H1 (cell line): Measurements from ENCODE around the gene STK33. TPM values are rescaled to one million over a fixed set of nuclear protein-coding genes. Genes with fewer than 3 reads are reported as not detected.

Source experiments
- CTCF ChIA-PET: fragments of 300-600 bp; sonication (Branson Sonifier 250); formaldehyde crosslinking; loops from one replicate; lab custom pipeline; 2021; ENCODE audit not compliant: partially characterized antibody; lab: Charles Lee
- POLR2A ChIA-PET: fragments of 300-600 bp; sonication (Branson Sonifier 250); formaldehyde crosslinking; loops from one replicate; lab custom pipeline; 2021; ENCODE audit warnings: inconsistent platforms; ENCODE audit not compliant: partially characterized antibody; lab: Charles Lee
- DNase-seq, 2 experiments: peaks; one replicate each; pipeline versions ENCODE4 v3.0.0 to v3.0.0-alpha.2; 2010 to 2022; ENCODE audit warnings: low spot score in 2 of 2, low read depth in 1 of 2, mixed read lengths in 1 of 2
- FAIRE-seq: peaks from 2 replicates; lab custom pipeline; 2011; peaks lifted over from hg19 to GRCh38; lab: Jason Lieb, UNC
- H2AFZ ChIP-seq: 2 replicates; pipeline ENCODE4 v1.8.1; 2012; ENCODE audit warnings: low read length, inconsistent platforms
- H2AK5ac ChIP-seq: 2 replicates; pipeline ENCODE4 v1.6.1; 2013; ENCODE audit warnings: low read depth, low read length
- H2BK120ac ChIP-seq: replicated peaks from 2 replicates; pipeline ENCODE3; 2013; ENCODE audit warnings: low read depth, low read length, inconsistent platforms
- H2BK12ac ChIP-seq: 2 replicates; pipeline ENCODE4 v1.6.1; 2013; ENCODE audit warnings: low read depth, low read length
- H2BK15ac ChIP-seq: 2 replicates; pipeline ENCODE4 v1.6.1; 2013; ENCODE audit warnings: low read length
- H2BK20ac ChIP-seq: 2 replicates; pipeline ENCODE4 v1.6.1; 2013; ENCODE audit warnings: low read length
- H2BK5ac ChIP-seq: 2 replicates; pipeline ENCODE4 v1.6.1; 2013; ENCODE audit warnings: low read depth, low read length
- H3K14ac ChIP-seq: 2 replicates; pipeline ENCODE4 v1.6.1; 2013; ENCODE audit warnings: inconsistent platforms; ENCODE audit not compliant: insufficient read length
- H3K18ac ChIP-seq: 2 replicates; pipeline ENCODE4 v1.6.1; 2013; ENCODE audit warnings: low read length; ENCODE audit errors: extremely low read depth
- H3K23ac ChIP-seq: 2 replicates; pipeline ENCODE4 v1.6.1; 2013; ENCODE audit warnings: inconsistent platforms; ENCODE audit not compliant: insufficient read length
- H3K23me2 ChIP-seq: 2 replicates; pipeline ENCODE4 v1.6.1; 2013; ENCODE audit warnings: low read depth, low read length
- H3K27ac ChIP-seq: 2 replicates; pipeline ENCODE4 v1.6.1; 2011; ENCODE audit warnings: low read depth, low read length, inconsistent platforms
- H3K27me3 ChIP-seq, 4 experiments: replicated peaks in 1 of 4; 1 replicate in 1 of 4; 2 replicates in 3 of 4; pipeline versions ENCODE4 v1.6.1 to v1.8.1; 2011 to 2013; ENCODE audit warnings: low read length in 3 of 4, mild to moderate bottlenecking in 3 of 4, inconsistent platforms in 2 of 4, mixed read lengths in 2 of 4, moderate library complexity in 1 of 4; ENCODE audit not compliant: control insufficient read depth in 3 of 4, insufficient read depth in 3 of 4; ENCODE audit errors: extremely low read depth in 1 of 4
- H3K36me3 ChIP-seq, 4 experiments: 2 replicates each; pipeline versions ENCODE4 v1.6.1 to v1.8.1; 2011 to 2013; ENCODE audit warnings: mild to moderate bottlenecking in 4 of 4, low read length in 3 of 4, moderate library complexity in 2 of 4, control low read depth in 1 of 4, inconsistent platforms in 1 of 4; ENCODE audit not compliant: insufficient read depth in 4 of 4, control insufficient read depth in 2 of 4
- H3K4ac ChIP-seq: replicated peaks from 2 replicates; pipeline ENCODE3; 2013; ENCODE audit warnings: low read length, low read depth, mixed read lengths, inconsistent platforms; ENCODE audit not compliant: insufficient read length
- H3K4me1 ChIP-seq, 4 experiments: replicated peaks in 1 of 4; 1 replicate in 1 of 4; 2 replicates in 3 of 4; pipeline versions ENCODE4 v1.6.1 to v1.8.1; 2011 to 2013; ENCODE audit warnings: low read length in 3 of 4, inconsistent platforms in 2 of 4, mixed read lengths in 1 of 4; ENCODE audit not compliant: insufficient read depth in 4 of 4, control insufficient read depth in 3 of 4
- H3K4me2 ChIP-seq, 2 experiments: 2 replicates each; pipeline versions ENCODE4 v1.6.1 to v1.8.1; 2011 to 2013; ENCODE audit warnings: low read depth in 2 of 2, low read length in 2 of 2, control low read depth in 1 of 2, inconsistent platforms in 1 of 2, mild to moderate bottlenecking in 1 of 2; ENCODE audit not compliant: insufficient read depth in 1 of 2
- H3K4me3 ChIP-seq, 4 experiments: fragments of 200-600, 300-600 bp in 1 of 4; sonication (generic), shearing (Covaris generic), sonication (Bioruptor Twin) in 1 of 4; 2 replicates each; pipeline versions ENCODE4 v1.5.1 to v1.8.1; 2011 to 2016; ENCODE audit warnings: low read length in 4 of 4, low read depth in 3 of 4, control low read depth in 2 of 4, inconsistent platforms in 2 of 4, mild to moderate bottlenecking in 2 of 4, mixed read lengths in 1 of 4, moderate library complexity in 1 of 4; ENCODE audit not compliant: insufficient read depth in 2 of 4; ENCODE audit errors: extremely low read depth in 1 of 4
- H3K56ac ChIP-seq: replicated peaks from 2 replicates; pipeline ENCODE3; 2013; ENCODE audit warnings: low read depth, mild to moderate bottlenecking, mixed read lengths, low read length, inconsistent platforms; ENCODE audit not compliant: insufficient read length
- H3K79me1 ChIP-seq: 2 replicates; pipeline ENCODE4 v1.6.1; 2013; ENCODE audit warnings: low read depth, low read length, control low read depth
- H3K79me2 ChIP-seq, 2 experiments: 2 replicates each; pipeline versions ENCODE4 v1.6.1 to v1.8.1; 2012 to 2013; ENCODE audit warnings: low read length in 2 of 2, mild to moderate bottlenecking in 2 of 2, inconsistent platforms in 1 of 2; ENCODE audit not compliant: insufficient read depth in 2 of 2, control insufficient read depth in 1 of 2
- H3K9ac ChIP-seq, 4 experiments: replicated peaks in 1 of 4; 1 replicate in 1 of 4; 2 replicates in 3 of 4; pipeline versions ENCODE4 v1.6.1 to v1.8.1; 2011 to 2013; ENCODE audit warnings: low read depth in 3 of 4, low read length in 3 of 4, control low read depth in 2 of 4, mild to moderate bottlenecking in 2 of 4, moderate library complexity in 2 of 4, inconsistent platforms in 1 of 4; ENCODE audit errors: extremely low read depth in 1 of 4
- H3K9me3 ChIP-seq, 2 experiments: 2 replicates each; pipeline versions ENCODE4 v1.6.1 to v1.8.1; 2012 to 2013; ENCODE audit warnings: mild to moderate bottlenecking in 2 of 2, moderate library complexity in 2 of 2, control low read depth in 1 of 2, inconsistent platforms in 1 of 2, low read depth in 1 of 2, low read length in 1 of 2, mixed read lengths in 1 of 2; ENCODE audit not compliant: insufficient read depth in 2 of 2
- H4K20me1 ChIP-seq, 2 experiments: replicated peaks in 1 of 2; 2 replicates each; pipeline versions ENCODE3 to v1.8.1; 2011 to 2013; ENCODE audit warnings: inconsistent platforms in 2 of 2, low read length in 2 of 2, mild to moderate bottlenecking in 1 of 2; ENCODE audit not compliant: insufficient read depth in 2 of 2, control insufficient read depth in 1 of 2
- H4K5ac ChIP-seq: 2 replicates; pipeline ENCODE4 v1.6.1; 2013; ENCODE audit warnings: low read length, low read depth, mixed read lengths, inconsistent platforms; ENCODE audit not compliant: insufficient read length
- H4K8ac ChIP-seq: 2 replicates; pipeline ENCODE4 v1.8.0; 2013; ENCODE audit warnings: mild to moderate bottlenecking, moderate library complexity, low read length, inconsistent platforms; ENCODE audit not compliant: insufficient read depth; ENCODE audit errors: extremely low read depth
- H4K91ac ChIP-seq: replicated peaks from 2 replicates; pipeline ENCODE3; 2013; ENCODE audit warnings: low read length, mixed read lengths, inconsistent platforms; ENCODE audit not compliant: insufficient read length
- ASH2L ChIP-seq: fragments of 200-600, 300-600 bp; sonication (generic); IDR thresholded peaks from one replicate; pipeline ENCODE4 v1.7.1; 2017; ENCODE audit warnings: low read length
- EP300 ChIP-seq, 2 experiments: IDR thresholded peaks; 1 replicate in 1 of 2; 2 replicates in 1 of 2; pipeline ENCODE4 v1.6.1; 2011 to 2012; ENCODE audit warnings: low read depth in 2 of 2, low read length in 2 of 2, mild to moderate bottlenecking in 2 of 2, borderline replicate concordance in 1 of 2, inconsistent platforms in 1 of 2, moderate library complexity in 1 of 2
- NRF1 ChIP-seq: IDR thresholded peaks from 2 replicates; pipeline ENCODE4 v1.6.1; 2011; ENCODE audit warnings: mild to moderate bottlenecking, low read depth, low read length, improper control_type of control experiment
- POLR2AphosphoS5 ChIP-seq: IDR thresholded peaks from 2 replicates; pipeline ENCODE4 v1.6.1; 2011; ENCODE audit warnings: low read depth, low read length
- POU5F1 ChIP-seq: IDR thresholded peaks from 2 replicates; pipeline ENCODE4 v1.6.1; 2011; ENCODE audit warnings: low read depth, mild to moderate bottlenecking, low read length, moderate library complexity
- RNF2 ChIP-seq: fragments of 200-900, 300-1000 bp; sonication (generic); IDR thresholded peaks from 2 replicates; pipeline ENCODE4 v1.7.1; 2016; ENCODE audit warnings: borderline replicate concordance, low read depth, mild to moderate bottlenecking, antibody characterized with exemption, low read length; ENCODE audit not compliant: poor library complexity, severe bottlenecking; ENCODE audit errors: missing control alignments
- RXRA ChIP-seq: IDR thresholded peaks from 2 replicates; pipeline ENCODE4 v1.6.1; 2011; ENCODE audit warnings: low read depth, mild to moderate bottlenecking, low read length, moderate library complexity; ENCODE audit not compliant: insufficient read depth
- YY1 ChIP-seq: IDR thresholded peaks from 2 replicates; pipeline ENCODE4 v1.6.1; 2011; ENCODE audit warnings: low read depth, mild to moderate bottlenecking, low read length
- ZNF274 ChIP-seq: IDR thresholded peaks from 2 replicates; pipeline ENCODE4 v1.7.0; 2012; ENCODE audit warnings: low read length, borderline replicate concordance; ENCODE audit errors: extremely low read depth
- WGBS, 2 experiments: shearing (Covaris generic) in 1 of 2; methylation state at CpG; one replicate each; pipeline versions ENCODE4 v1.1.6 to v1.1.7; 2013 to 2015; ENCODE audit warnings: low lambda C conversion rate in 2 of 2, mixed read lengths in 2 of 2, inconsistent platforms in 1 of 2, low coverage in 1 of 2, missing lambda C conversion rate in 1 of 2; ENCODE audit not compliant: insufficient replicate concordance in 2 of 2, insufficient coverage in 1 of 2, insufficient read length in 1 of 2; ENCODE audit errors: extremely low coverage in 1 of 2, missing lambda C conversion rate in 1 of 2; 5-methylcytosine and 5-hydroxymethylcytosine counted together
- polyA plus RNA-seq, 7 experiments: library from polyadenylated mRNA; depleted of rRNA in 3 of 7; stranded (reverse) in 5 of 7; unstranded in 2 of 7; fragments of >200 nt in 5 of 7; fragments of 200-250 nt in 2 of 7; gene quantifications; 1 replicate in 5 of 7; 2 replicates in 1 of 7; 4 replicates in 1 of 7; pipeline versions ENCODE4 v1.2.1 to v1.2.3, GENCODE V29; 2011 to 2013; ENCODE audit warnings: missing spikeins in 2 of 7, mixed read lengths in 2 of 7
- total RNA-seq: library from RNA; stranded (reverse); fragmentation: NEBNext Ultra II Directional; extraction: Animal tissue kit (Norgen Biotek cat#: 25700); gene quantifications from 2 replicates; pipeline ENCODE4 v1.2.1, GENCODE V29; 2021
- TF ChIP-seq, protein P1 (sequence below): IDR thresholded peaks from 2 replicates; pipeline ENCODE4 v1.6.1; 2012; ENCODE audit warnings: inconsistent platforms

The STK33 gene
- total and polyA plus RNA-seq, 2 of the 8 experiments (the other 6 are each of a cell fraction or from before 2014, with no cell fraction given) = 8.8 to 25.1 TPM

DNA sequence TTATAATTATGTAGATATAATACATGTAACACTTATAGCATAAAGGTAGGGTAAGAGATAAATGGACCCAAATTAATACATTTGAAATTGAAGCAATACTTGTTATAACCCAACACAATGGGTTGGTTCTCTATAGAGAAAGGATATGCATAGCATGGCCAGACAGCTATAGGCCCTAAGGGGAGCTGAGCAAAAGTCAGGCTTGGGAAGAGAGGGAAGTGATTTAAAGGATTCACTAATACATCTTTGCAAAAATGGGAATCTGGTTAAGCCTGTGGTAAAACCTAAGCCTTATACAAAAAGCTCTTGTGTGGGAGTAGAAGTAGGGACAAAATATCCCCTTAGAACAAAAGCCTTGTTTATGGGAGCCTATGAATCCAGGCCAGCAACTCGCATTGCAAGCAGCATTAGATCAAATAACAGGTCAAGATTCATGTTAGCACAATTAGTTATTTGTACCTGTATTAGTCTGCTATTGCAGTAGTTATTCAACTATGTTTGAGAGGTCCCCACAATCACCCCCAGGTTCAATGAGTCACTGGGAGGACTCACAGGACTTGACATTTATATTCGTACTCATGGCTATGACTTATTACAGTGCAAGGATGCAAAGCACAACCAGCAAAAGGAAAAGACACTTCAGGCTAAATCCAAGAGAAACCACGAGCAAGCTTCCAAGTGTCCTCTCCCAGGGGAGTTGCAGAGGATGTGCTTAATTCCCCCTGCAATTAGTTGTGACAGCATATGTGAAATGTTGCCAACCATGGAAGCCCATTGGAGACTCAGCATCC is 185.7 kb downstream of the STK33 start:
- Histone ChIP-seq H3K4me3 (no peak overlapping the region), H2BK120ac (no peak overlapping the region), H3K4me2 (no peak overlapping the region), H3K27ac (no peak overlapping the region), H3K56ac (no peak overlapping the region), H2AFZ (no peak overlapping the region), H4K20me1 (no peaks in the 10 kb centered on the region), H3K4me1 (no peaks in the 10 kb centered on the region), H4K5ac (no peak overlapping the region), H3K9ac (no peak overlapping the region), H3K18ac (no peak overlapping the region), H2BK20ac (no peak overlapping the region), H4K91ac (no peak overlapping the region), H2BK5ac (no peak overlapping the region), H4K8ac (no peak overlapping the region), H2AK5ac (no peak overlapping the region), H3K23ac (no peak overlapping the region), H3K79me1 (no peaks in the 10 kb centered on the region; the same call in 1 of the 2 replicates), H2BK12ac (no peak overlapping the region), H2BK15ac (no peak overlapping the region), H3K79me2 (no peaks in the 10 kb centered on the region), H3K27me3 (no peaks in the 10 kb centered on the region), H3K36me3 (no peaks in the 10 kb centered on the region; a peak in 1 of 8 replicates), H3K23me2 (no peaks in the 10 kb centered on the region), H3K9me3 (no peaks in the 10 kb centered on the region; a peak in 1 of 4 replicates), H3K4ac (no peak overlapping the region), H3K14ac (no peak overlapping the region)
- no peak for FAIRE-seq
- CTCF ChIA-PET = no interaction called here
- no peak for DNase-seq
- 89% methylated on average over 3 of the region's 3 CpGs; no CpG with 5 or more reads in 1 of the 2 experiments for WGBS, 2 experiments
- POLR2A ChIA-PET = no interaction called here
- TF ChIP-seq EP300 (IDR thresholded peaks at IDR 0.05; ENCODE audit: borderline replicate concordance in 1 of 2, low read depth in 2 of 2, low read length in 2 of 2) (no peak), YY1 (no peak), RNF2 (no peak), ZNF274 (no peak), NRF1 (no peak), POLR2AphosphoS5 (no peak), POU5F1 (no peak), RXRA (no peak), ASH2L (no peak)
- TF ChIP-seq, protein P1, sequence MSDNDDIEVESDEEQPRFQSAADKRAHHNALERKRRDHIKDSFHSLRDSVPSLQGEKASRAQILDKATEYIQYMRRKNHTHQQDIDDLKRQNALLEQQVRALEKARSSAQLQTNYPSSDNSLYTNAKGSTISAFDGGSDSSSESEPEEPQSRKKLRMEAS = no peak
